ENCODE results near the gene RAVER2. TPM values are rescaled to one million over a fixed set of nuclear protein-coding genes. Genes with fewer than 3 reads are reported as not detected.

The RAVER2 gene
- total and polyA plus RNA-seq, 2 experiments from 2014 or later, result 14.1 to 28.6 TPM

- Histone ChIP-seq H3K27me3 (no peaks in the 10 kb centered on the region), H3K4me3 (no peak overlapping the region), H3K79me2 (peaks cover 77% of the 10 kb centered on the region), H3K9me3 (ENCODE audit: low read depth) (no peaks in the 10 kb centered on the region), H4K20me1 (ENCODE audit: insufficient read depth, poor library complexity, severe bottlenecking) (no peaks in the 10 kb centered on the region), H3K9me2 (replicated peaks; ENCODE audit: insufficient read depth) (no peaks in the 10 kb centered on the region), H2AFZ (no peak overlapping the region), H3K4me1 (ENCODE audit: insufficient read depth) (peaks cover 10% of the 10 kb centered on the region), H3K27ac (no peak overlapping the region), H3K4me2 (no peak overlapping the region), H3K36me3 (replicated peaks; ENCODE audit: insufficient read depth, low read depth) (no peaks in the 10 kb centered on the region)
- no peak for DNase-seq (ENCODE audit: low spot score)
- 94% methylated on average over 1 of the region's 1 CpG for WGBS (ENCODE audit: low lambda C conversion rate, missing lambda C conversion rate)
- TF ChIP-seq EZH2 (IDR thresholded peaks at IDR 0.05; ENCODE audit: borderline replicate concordance) (no peak), EZH2phosphoT487 (IDR thresholded peaks at IDR 0.05; ENCODE audit: low read depth, severe bottlenecking, unreplicated experiment) (no peak)
- TF ChIP-seq, protein P1, sequence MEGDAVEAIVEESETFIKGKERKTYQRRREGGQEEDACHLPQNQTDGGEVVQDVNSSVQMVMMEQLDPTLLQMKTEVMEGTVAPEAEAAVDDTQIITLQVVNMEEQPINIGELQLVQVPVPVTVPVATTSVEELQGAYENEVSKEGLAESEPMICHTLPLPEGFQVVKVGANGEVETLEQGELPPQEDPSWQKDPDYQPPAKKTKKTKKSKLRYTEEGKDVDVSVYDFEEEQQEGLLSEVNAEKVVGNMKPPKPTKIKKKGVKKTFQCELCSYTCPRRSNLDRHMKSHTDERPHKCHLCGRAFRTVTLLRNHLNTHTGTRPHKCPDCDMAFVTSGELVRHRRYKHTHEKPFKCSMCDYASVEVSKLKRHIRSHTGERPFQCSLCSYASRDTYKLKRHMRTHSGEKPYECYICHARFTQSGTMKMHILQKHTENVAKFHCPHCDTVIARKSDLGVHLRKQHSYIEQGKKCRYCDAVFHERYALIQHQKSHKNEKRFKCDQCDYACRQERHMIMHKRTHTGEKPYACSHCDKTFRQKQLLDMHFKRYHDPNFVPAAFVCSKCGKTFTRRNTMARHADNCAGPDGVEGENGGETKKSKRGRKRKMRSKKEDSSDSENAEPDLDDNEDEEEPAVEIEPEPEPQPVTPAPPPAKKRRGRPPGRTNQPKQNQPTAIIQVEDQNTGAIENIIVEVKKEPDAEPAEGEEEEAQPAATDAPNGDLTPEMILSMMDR (IDR thresholded peaks at IDR 0.05; ENCODE audit: poor library complexity), result no peak
These were observed 15.1 kb downstream of the RAVER2 start for GRCh38 chr1:64759968-64760367.

DNA sequence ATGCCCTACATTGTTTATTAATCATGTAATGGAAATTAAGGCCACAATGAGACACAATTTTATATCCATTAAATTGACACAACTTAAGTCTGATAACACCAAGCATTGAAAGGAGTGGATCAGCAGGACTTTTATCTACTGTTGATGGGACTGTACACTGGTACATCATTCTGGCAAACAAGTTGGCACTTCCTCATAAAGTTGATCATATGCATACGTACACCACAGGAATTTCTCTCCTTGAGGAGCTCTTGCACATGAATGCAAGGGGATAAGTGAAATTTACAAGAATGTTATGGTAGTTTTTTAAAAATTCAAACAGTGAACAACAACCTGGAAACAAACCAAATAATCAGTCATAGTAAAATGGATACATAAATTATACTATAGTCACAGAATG is 20.1 kb downstream of the RAVER2 start:
- Histone ChIP-seq H3K36me3 (replicated peaks; ENCODE audit: insufficient read depth, low read depth) (no peaks in the 10 kb centered on the region), H3K27ac (no peak overlapping the region), H4K20me1 (ENCODE audit: insufficient read depth, poor library complexity, severe bottlenecking) (no peaks in the 10 kb centered on the region), H2AFZ (no peak overlapping the region), H3K4me2 (no peak overlapping the region), H3K79me2 (peaks cover 64% of the 10 kb centered on the region), H3K4me1 (ENCODE audit: insufficient read depth) (peaks cover 8% of the 10 kb centered on the region), H3K9me3 (ENCODE audit: low read depth) (no peaks in the 10 kb centered on the region), H3K27me3 (no peaks in the 10 kb centered on the region), H3K9me2 (replicated peaks; ENCODE audit: insufficient read depth) (no peaks in the 10 kb centered on the region), H3K4me3 (no peak overlapping the region)
- 90% methylated on average over 1 of the region's 1 CpG for WGBS (ENCODE audit: low lambda C conversion rate, missing lambda C conversion rate)
- no peak for DNase-seq (ENCODE audit: low spot score)
- TF ChIP-seq, protein P1 (IDR thresholded peaks at IDR 0.05; ENCODE audit: poor library complexity), result no peak
- TF ChIP-seq EZH2phosphoT487 (IDR thresholded peaks at IDR 0.05; ENCODE audit: low read depth, severe bottlenecking, unreplicated experiment), result no peak
- no peak for TF ChIP-seq EZH2 (IDR thresholded peaks at IDR 0.05; ENCODE audit: borderline replicate concordance)

DNA sequence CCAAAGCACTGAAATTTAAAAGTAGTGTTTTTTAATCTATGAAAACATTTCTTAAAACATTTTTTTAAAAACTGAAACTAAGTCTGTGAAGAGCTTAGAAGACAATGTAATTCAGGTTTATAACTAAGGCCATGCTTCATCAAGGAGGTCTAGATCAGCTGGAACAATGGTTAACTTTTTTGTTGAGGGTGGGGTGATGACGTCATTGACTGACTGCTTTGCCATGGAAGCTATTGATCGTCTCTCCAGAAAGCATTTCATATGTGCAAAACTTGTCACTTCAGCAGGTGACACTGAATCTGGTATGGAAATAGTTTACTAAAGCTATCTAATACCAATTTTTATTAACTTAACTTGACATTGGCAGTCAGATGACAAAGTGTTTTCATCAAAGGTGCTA is 21.0 kb downstream of the RAVER2 start:
- Histone ChIP-seq H3K4me2 (no peak overlapping the region), H3K27ac (no peak overlapping the region), H3K79me2 (peaks cover 57% of the 10 kb centered on the region), H3K9me2 (replicated peaks; ENCODE audit: insufficient read depth) (no peaks in the 10 kb centered on the region), H3K9me3 (ENCODE audit: low read depth) (peaks cover 8% of the 10 kb centered on the region), H3K4me3 (no peak overlapping the region), H3K4me1 (ENCODE audit: insufficient read depth) (peaks cover 8% of the 10 kb centered on the region), H4K20me1 (ENCODE audit: insufficient read depth, poor library complexity, severe bottlenecking) (no peaks in the 10 kb centered on the region), H3K27me3 (no peaks in the 10 kb centered on the region), H2AFZ (no peak overlapping the region), H3K36me3 (replicated peaks; ENCODE audit: insufficient read depth, low read depth) (no peaks in the 10 kb centered on the region)
- TF ChIP-seq EZH2phosphoT487 (IDR thresholded peaks at IDR 0.05; ENCODE audit: low read depth, severe bottlenecking, unreplicated experiment) (no peak), EZH2 (IDR thresholded peaks at IDR 0.05; ENCODE audit: borderline replicate concordance) (no peak)
- TF ChIP-seq, protein P1 (IDR thresholded peaks at IDR 0.05; ENCODE audit: poor library complexity), result no peak
- no peak for DNase-seq (ENCODE audit: low spot score)
- 68% methylated on average over 2 of the region's 2 CpGs for WGBS (ENCODE audit: low lambda C conversion rate, missing lambda C conversion rate)

- TF ChIP-seq EZH2 (IDR thresholded peaks at IDR 0.05; ENCODE audit: borderline replicate concordance), result no peak
- TF ChIP-seq, protein P1 (IDR thresholded peaks at IDR 0.05; ENCODE audit: poor library complexity), result no peak
- TF ChIP-seq EZH2phosphoT487 (IDR thresholded peaks at IDR 0.05; ENCODE audit: low read depth, severe bottlenecking, unreplicated experiment), result no peak
- H3K27me3 ChIP-seq, result no peaks in the 10 kb centered on the region
These were observed 21.6 kb downstream of the RAVER2 start for GRCh38 chr1:64766429-64766828.

More at GRCh38 chr1:64766429-64766828, 21.6 kb downstream of the RAVER2 start:
- Histone ChIP-seq H3K79me2 (peaks cover 51% of the 10 kb centered on the region), H2AFZ (no peak overlapping the region), H3K4me1 (ENCODE audit: insufficient read depth) (peaks cover 8% of the 10 kb centered on the region), H3K4me3 (no peak overlapping the region), H3K4me2 (no peak overlapping the region), H3K9me2 (replicated peaks; ENCODE audit: insufficient read depth) (no peaks in the 10 kb centered on the region), H3K36me3 (replicated peaks; ENCODE audit: insufficient read depth, low read depth) (no peaks in the 10 kb centered on the region), H4K20me1 (ENCODE audit: insufficient read depth, poor library complexity, severe bottlenecking) (no peaks in the 10 kb centered on the region), H3K27ac (no peak overlapping the region), H3K9me3 (ENCODE audit: low read depth) (peaks cover 11% of the 10 kb centered on the region)
- 73% methylated on average over 3 of the region's 3 CpGs for WGBS (ENCODE audit: low lambda C conversion rate, missing lambda C conversion rate)
- DNase-seq (ENCODE audit: low spot score), result no peak
